SKM-1 (cell line): ENCODE measurements around the gene CYP46A1.
"Not testable (repeated sequence)": the region's sequence is repeated elsewhere in the genome, so short reads cannot be mapped to it uniquely, and the experiment has no call there.

Experiments
- DNase-seq: peaks from one replicate; lab custom pipeline; 2025; ENCODE audit not compliant: unreplicated experiment; lab: John Stamatoyannopoulos, UW

The CYP46A1 gene

GRCh38 chr14:99754141-99755067 is 70.3 kb downstream of the CYP46A1 start:
- no peak for DNase-seq

DNA sequence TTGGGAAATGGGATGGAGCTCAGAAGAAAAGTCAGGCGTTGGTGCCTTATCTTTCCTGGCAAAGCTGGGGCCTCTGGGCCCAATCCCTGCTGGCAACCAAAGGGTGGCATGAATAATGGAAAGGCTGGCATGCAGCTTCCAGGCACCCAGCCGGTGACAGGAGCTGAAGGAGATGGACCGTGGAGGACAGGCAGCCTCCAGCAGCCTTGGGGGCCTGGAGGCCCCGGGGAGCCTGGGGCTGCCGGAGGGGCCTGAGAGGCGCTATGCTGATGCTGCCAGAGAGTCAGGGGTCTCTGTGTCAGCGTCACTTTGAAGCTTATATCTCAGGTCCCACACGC is 70.9 kb downstream of the CYP46A1 start:
- DNase-seq: no peak

DNA sequence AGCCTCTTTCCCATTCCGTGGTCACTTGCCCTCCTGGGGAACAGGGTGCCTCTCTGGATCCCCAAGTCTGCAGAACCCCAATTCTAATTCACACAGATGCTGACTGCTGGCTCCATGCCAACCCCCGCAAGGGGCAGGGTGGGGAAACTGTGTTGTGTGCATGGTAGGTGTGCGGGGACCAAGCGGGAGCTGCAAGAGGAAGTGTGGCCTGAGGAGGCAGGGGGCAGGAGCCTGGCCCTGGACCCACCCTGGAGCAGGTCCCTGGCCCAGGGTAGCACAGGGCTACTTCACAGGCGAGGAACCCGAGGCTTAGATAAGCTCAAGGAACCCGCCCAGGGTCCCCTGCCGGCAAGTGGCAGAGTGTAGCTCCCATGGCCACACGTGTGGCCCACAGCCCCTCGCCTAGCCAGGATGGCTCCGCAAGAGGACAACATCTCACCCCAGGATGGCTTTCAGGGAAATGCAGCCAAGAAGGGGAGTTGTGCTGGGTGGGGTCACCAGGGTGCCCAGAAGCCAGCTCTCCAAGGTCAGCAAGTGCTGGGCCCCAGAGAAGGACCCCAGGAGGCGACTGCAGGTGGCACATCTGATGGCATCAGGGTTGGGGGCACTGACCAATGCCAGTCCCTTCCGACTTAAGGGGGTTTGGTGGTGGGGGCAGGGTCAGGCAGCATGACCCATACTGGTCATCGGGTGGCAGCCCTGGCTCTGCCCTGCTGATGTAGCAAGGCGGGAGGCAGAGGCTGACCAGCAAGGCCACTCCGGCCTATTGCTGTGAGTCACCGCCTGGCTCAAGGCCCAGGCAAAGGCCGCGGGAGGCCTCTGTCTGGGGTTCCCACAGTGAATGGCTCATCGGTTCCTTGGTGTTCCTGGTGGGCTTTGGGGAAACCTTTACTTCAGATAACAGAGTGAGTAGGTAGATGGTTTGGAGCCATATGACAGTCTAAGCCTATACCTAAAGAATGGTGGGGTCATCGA is 71.8 kb downstream of the CYP46A1 start:
- no peak for DNase-seq

DNA sequence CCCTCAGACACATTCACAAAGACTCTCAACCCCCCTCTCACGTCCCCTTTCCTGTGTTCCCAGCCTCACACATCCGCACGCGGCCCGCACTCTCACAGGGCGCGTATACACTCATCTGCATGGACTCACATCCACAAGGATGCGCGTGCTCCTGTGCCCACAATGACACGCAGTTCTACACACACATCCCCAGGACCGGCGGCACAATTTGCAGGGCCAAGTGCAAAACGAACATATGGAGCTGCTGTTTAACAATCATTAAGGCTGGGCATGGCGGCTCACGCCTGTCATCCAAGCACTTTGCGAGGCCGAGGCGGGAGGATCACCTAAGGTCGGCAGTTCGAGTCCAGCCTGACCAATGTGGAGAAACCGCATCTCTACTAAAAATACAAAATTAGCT is 72.7 kb downstream of the CYP46A1 start:
- no peak for DNase-seq

DNA sequence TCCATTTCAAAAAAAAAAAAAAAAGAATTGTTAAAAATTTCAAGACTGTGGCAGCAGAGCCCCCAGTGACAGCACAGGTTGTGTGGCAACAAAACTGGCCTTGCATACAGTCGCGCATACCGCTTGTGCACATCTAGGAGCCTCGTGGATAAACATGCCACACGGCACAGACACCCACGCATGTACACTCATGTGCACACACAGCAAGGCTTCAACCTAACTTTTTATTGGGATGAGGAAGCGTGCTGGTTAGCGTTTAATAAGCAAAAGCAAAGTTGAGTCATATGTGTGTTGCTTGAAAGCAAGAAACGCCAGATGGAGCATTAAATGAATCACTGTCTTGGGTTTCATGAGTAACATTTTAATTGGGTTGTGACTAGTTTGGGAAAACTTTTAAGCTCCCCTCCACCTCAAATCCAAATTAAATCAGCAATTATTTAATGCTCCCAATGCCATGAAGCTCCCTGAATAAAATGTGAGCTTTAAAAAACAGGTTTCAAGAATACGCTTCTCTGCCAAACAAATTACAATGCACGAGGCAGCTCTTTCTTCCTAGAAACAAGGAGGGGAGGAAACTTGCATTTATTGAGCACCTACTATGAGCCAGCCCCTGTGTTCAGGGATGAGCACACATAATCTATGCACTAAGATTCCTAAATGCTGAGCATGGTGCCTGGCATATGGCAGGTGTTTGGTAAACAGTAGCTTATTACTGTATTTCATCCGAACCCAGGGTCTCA is 73.4 kb downstream of the CYP46A1 start:
- DNase-seq: no peak

- no peak for DNase-seq
Observed at GRCh38 chr14:99758121-99758821, 74.2 kb downstream of the CYP46A1 start.

DNA sequence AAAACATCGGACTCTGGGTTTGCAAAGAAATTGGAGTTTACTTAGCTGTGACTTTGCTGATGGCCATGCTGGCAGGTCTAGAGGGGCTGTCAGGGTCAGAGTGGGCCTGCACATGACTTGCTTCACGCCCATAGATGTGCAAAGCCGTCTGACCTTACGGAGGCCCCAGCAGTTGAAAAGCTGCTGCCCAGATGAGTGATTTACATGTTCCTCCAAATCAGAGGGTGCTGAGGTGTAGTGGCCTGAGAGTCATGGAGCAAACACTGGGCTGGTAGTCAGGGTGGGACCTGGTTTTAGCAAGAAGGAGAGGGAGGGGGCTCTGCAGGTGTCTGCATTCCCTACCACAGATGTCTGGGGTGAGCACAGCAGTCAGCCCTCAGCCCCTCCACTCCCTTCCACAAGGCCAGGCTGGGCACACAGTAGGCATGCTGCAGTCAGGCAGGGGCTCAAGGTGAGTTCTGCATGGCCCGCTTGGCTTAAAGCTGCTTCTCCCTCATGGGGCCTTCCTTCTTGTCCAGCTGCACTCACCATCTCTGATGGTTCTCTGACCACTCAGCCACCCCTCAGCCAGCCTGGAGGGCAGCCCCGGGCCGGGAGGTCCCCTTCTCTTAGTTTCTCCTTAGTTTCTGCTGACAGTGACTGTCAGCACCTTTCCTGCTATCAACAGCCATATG is 74.9 kb downstream of the CYP46A1 start:
- no peak for DNase-seq

- no peak for DNase-seq
Observed at GRCh38 chr14:99759546-99759925, 75.4 kb downstream of the CYP46A1 start.

GRCh38 chr14:99760817-99761216 is 76.7 kb downstream of the CYP46A1 start:
- no peak for DNase-seq

DNA sequence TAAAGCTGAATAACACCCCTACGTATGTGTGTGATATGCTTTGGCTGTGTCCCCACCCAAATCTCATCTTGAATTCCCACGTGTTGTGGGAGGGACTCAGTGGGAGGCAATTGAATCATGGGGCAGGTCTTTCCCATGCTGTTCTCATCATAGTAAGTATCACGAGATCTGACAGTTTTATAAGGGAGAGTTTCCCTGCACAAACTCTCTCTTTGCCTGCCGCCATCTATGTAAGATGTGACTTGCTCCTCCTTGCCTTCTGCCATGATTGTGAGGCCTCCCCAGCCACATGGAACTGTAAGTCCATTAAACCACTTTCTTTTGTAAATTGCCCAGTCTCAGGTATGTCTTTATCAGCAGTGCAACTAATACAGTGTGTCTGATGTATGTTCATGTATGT is 78.8 kb downstream of the CYP46A1 start:
- DNase-seq: not testable (repeated sequence)

GRCh38 chr14:99763527-99764221 is 79.6 kb downstream of the CYP46A1 start:
- no peak for DNase-seq

- no peak for DNase-seq
Observed at GRCh38 chr14:99764222-99764706, 80.2 kb downstream of the CYP46A1 start.

DNA sequence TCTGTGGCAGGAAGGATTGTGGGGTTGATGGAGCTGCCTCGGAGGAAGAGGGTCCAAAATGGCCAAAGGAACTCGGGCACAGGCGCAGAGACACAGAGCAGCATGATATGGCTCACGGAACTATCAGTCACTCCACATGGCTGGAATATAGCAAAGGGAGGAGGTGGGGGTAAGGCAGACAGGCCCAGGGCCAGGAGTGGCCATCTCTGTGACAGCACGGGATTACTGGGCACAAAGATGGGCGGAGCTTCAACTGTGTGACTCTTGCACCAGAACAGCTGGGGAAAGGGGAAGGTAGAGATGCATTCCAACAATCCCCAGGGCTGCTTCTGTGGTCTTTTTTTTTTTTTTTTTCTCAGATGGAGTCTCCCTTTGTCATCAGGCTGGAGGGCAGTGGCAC is 84.3 kb downstream of the CYP46A1 start:
- no peak for DNase-seq

- DNase-seq: no peak
Observed at GRCh38 chr14:99769123-99769522, 85.0 kb downstream of the CYP46A1 start.

DNA sequence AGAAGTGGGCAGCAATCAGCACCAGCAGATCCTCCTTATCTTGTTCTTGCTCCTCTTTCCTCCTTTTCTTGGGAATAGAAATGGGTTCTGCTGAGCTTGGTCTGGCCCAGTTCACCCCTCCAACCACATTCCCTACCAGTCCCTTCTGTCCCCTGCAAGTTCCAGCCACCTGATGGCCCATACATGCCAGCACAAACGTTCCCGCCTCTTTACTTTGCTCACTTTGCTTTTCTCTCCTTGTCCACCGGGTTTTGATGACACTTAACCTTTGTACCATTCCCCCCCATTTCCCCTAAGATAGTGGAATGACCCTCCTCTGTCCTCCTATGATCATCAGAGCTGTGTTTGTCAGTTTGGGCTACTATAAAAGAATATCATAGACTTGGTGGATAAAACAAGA is 85.7 kb downstream of the CYP46A1 start:
- DNase-seq: no peak

DNA sequence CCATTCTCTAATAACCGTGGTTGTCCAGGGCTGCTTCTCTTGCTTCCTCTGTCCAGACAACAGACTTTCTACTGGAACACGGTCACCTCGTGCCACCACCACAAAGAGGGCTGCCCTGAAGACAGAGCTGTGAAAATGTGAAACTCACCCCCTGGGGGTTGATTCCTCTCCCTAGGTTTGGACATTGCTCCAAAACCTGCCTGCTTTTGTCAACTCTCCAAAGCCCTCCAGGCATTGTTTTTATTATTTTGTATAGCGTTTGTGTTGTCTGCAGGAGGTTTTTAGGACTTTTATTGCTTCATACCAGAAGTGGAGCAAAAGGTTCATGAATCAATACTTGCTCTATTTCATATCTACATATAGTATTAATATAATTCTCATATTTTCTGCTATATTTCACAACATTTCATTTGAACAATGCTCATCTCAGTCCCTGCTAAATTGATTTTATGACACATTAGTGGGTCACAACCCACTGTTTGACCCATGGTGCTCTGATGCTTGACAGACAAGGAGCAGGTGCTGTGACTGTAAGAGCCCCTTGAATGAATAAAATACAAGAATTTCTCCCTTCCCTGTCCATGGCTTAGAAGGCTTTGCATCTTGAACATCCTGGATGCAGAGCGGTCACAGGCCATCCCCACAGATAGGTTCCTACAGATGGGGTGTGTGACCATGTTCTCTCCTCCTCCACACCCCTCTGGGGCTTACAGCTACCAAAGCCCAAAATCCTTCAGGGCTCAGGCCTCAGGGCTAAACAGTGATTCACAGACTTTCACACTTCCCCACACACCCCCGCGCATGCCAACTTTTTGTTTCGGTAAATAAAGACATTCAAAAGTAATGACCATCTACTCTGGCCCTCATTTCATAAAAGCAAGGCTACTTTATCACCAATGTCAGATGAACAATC is 88.5 kb downstream of the CYP46A1 start:
- DNase-seq: no peak

- DNase-seq: no peak
Observed at GRCh38 chr14:99773521-99774497, 89.7 kb downstream of the CYP46A1 start.
